Upper lobe of left lung (tissue), 6 donors: ENCODE data around the gene DNASE2B. TPM values are rescaled to one million over a fixed set of nuclear protein-coding genes. Genes with fewer than 3 reads are reported as not detected.
A peak's percentile ranks its signal among the peaks of the same experiment; 100 is the strongest.

ENCODE experiments used
- ATAC-seq, 2 donors: fragments of 200-7000 bp; cut with Tn5 transposase; one replicate each; pipeline ENCODE4 v1.9.1; 2022; ENCODE audit warnings: mild to moderate bottlenecking in 2 of 2, moderate library complexity in 2 of 2; ENCODE audit not compliant: low FRiP score in 2 of 2
- DNase-seq, 2 donors: peaks; one replicate each; pipeline ENCODE4 v3.0.0-alpha.2; 2019 to 2020
- H3K27ac ChIP-seq, 4 donors: fragments of 200-600 bp; sonication (generic); one replicate each; pipeline ENCODE4 v1.5.1; 2016 to 2019
- H3K27me3 ChIP-seq, 4 donors: fragments of 200-600 bp; sonication (generic); one replicate each; pipeline ENCODE4 v1.5.1; 2017 to 2019
- H3K36me3 ChIP-seq, 4 donors: fragments of 200-600 bp; sonication (generic); one replicate each; pipeline ENCODE4 v1.5.1; 2016 to 2019
- H3K4me1 ChIP-seq, 4 donors: fragments of 200-600 bp; sonication (generic); one replicate each; pipeline ENCODE4 v1.5.1; 2018 to 2019
- H3K4me3 ChIP-seq, 4 donors: fragments of 200-600 bp; sonication (generic); one replicate each; pipeline ENCODE4 v1.5.1; 2017 to 2019; ENCODE audit warnings: mild to moderate bottlenecking in 2 of 4, moderate library complexity in 1 of 4
- H3K9me3 ChIP-seq, 4 donors: fragments of 200-600 bp; sonication (generic); one replicate each; pipeline ENCODE4 v1.5.1; 2018 to 2019
- CTCF ChIP-seq, 6 experiments: fragments of 450-650 bp in 4 of 6; fragments of 200-600 bp in 2 of 6; sonication (generic) in 2 of 6; IDR thresholded peaks; one replicate each; pipeline ENCODE4 v1.5.1; 2016 to 2019; ENCODE audit warnings: antibody characterized with exemption in 6 of 6
- EP300 ChIP-seq, 4 donors: sonication (generic); formaldehyde crosslinking; IDR thresholded peaks; one replicate each; pipeline ENCODE4 v1.5.1; 2017; ENCODE audit warnings: antibody characterized with exemption in 4 of 4, control low read depth in 2 of 4
- POLR2A ChIP-seq, 4 donors: fragments of 450-650 bp; IDR thresholded peaks; one replicate each; pipeline ENCODE4 v1.5.1; 2016 to 2017; ENCODE audit warnings: antibody characterized with exemption in 4 of 4, mild to moderate bottlenecking in 2 of 4
- POLR2AphosphoS5 ChIP-seq, 2 donors: sonication (generic); formaldehyde crosslinking; IDR thresholded peaks; one replicate each; pipeline ENCODE4 v1.5.1; 2017; ENCODE audit warnings: antibody characterized with exemption in 2 of 2
- whole genome bisulfite sequencing, 2 donors: methylation state at CpG; one replicate each; pipeline ENCODE4 v1.1.5; 2017 to 2018; 5-methylcytosine and 5-hydroxymethylcytosine counted together
- total RNA-seq, 6 donors: library from RNA; depleted of rRNA in 4 of 6; stranded (reverse); fragments of >200 nt in 4 of 6; gene quantifications; one replicate each; pipeline versions ENCODE4 v1.1.0 to v1.2.1, GENCODE V29; 2016 to 2021
- donor health status: DM: no; HTN: no; CAD: no; lungs with moderate emphysema.
- donor health status: DM: no; HTN: yes; CAD: no; lungs with severe emphysema.

Gene DNASE2B
- total RNA-seq, 6 donors from 2014 or later, result 1.5 to 14.7 (median 5.5) TPM; not detected in 1

- DNase-seq (no peak), ATAC-seq (no peak)
- Histone ChIP-seq H3K4me1 (no peaks in the 10 kb centered on the region), H3K27me3 (no peaks in the 10 kb centered on the region), H3K4me3 (no peak overlapping the region), H3K27ac (no peak overlapping the region), H3K36me3 (no peaks in the 10 kb centered on the region), H3K9me3 (no peaks in the 10 kb centered on the region)
- TF ChIP-seq POLR2A (IDR thresholded peaks at IDR 0.05) (no peak), EP300 (IDR thresholded peaks at IDR 0.05) (no peak), POLR2AphosphoS5 (IDR thresholded peaks at IDR 0.05) (no peak), CTCF (IDR thresholded peaks at IDR 0.05) (no peak)
- WGBS, 2 donors, result 97 to 100% methylated on average over 1 of the region's 1 CpG
Observed at GRCh38 chr1:84406346-84406861, 8.1 kb downstream of the DNASE2B start.

DNA sequence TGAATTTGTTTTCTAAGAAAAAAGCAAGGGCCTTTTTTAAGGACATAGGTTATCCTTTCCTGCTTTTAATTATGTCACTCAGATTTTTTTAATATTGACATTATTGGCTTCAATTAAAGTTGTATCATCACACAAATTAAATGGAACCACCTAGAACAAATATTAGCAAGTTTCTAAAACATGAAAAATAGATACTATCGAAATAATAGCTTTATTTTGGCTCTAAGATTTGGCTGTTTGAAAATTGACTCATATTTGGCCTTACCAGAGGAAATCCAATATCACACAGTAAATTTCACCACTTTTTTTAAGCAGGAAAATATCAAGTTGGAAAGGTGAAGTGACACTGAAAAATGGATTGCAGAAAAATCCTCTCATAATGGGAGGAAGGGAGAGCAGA is 9.2 kb downstream of the DNASE2B start:
- WGBS, 2 donors, result 74% methylated on average over 1 of the region's 1 CpG
- Histone ChIP-seq H3K4me1 (no peaks in the 10 kb centered on the region), H3K4me3 (no peak overlapping the region), H3K27me3 (no peaks in the 10 kb centered on the region), H3K9me3 (no peaks in the 10 kb centered on the region), H3K36me3 (no peaks in the 10 kb centered on the region), H3K27ac (no peak overlapping the region)
- TF ChIP-seq POLR2AphosphoS5 (IDR thresholded peaks at IDR 0.05) (no peak), EP300 (IDR thresholded peaks at IDR 0.05) (no peak), CTCF (IDR thresholded peaks at IDR 0.05) (no peak), POLR2A (IDR thresholded peaks at IDR 0.05) (no peak)
- DNase-seq (no peak), ATAC-seq (no peak)

GRCh38 chr1:84407958-84408422 is 9.7 kb downstream of the DNASE2B start:
- WGBS, 2 donors, result 77 to 92% methylated on average over 2 of the region's 2 CpGs
- DNase-seq, result no peak
- peak in 1 of 2 donors; percentile 77 for ATAC-seq
- no peaks in the 10 kb centered on the region for H3K27me3 ChIP-seq
- H3K9me3 ChIP-seq, result no peaks in the 10 kb centered on the region
- no peaks in the 10 kb centered on the region for H3K36me3 ChIP-seq
- H3K27ac ChIP-seq, result no peak overlapping the region
- H3K4me1 ChIP-seq, result no peaks in the 10 kb centered on the region
- H3K4me3 ChIP-seq, result no peak overlapping the region
- TF ChIP-seq POLR2AphosphoS5 (IDR thresholded peaks at IDR 0.05), result no peak
- peak in 1 of 4 donors; percentile 41 for TF ChIP-seq EP300 (IDR thresholded peaks at IDR 0.05)
- TF ChIP-seq CTCF (IDR thresholded peaks at IDR 0.05), result no peak
- TF ChIP-seq POLR2A (IDR thresholded peaks at IDR 0.05), result peak in 1 of 4 donors; percentile 9

DNA sequence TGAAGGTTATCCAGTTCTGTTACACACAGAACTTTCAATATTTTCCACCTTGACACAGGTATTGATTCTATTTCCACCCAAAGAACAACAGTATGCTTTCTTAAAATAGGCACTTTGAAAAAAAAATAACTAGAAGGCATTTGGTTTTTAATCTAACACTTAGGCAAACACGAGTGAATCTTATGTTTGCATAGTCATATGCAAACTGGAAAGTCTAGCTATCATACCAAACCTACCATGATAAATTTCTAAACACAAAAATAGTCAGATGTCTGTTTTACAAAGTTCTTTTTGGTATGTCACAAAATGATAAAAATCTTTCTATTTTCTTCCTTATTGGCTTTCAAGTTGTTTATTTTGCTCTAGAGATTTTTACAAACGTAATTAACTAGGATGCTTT is 11.6 kb downstream of the DNASE2B start:
- H3K27me3 ChIP-seq, result no peaks in the 10 kb centered on the region
- TF ChIP-seq POLR2A (IDR thresholded peaks at IDR 0.05) (no peak), POLR2AphosphoS5 (IDR thresholded peaks at IDR 0.05) (no peak), CTCF (IDR thresholded peaks at IDR 0.05) (no peak), EP300 (IDR thresholded peaks at IDR 0.05) (no peak)
- H3K36me3 ChIP-seq, result no peaks in the 10 kb centered on the region
- no peak overlapping the region for H3K27ac ChIP-seq
- H3K4me1 ChIP-seq, result no peaks in the 10 kb centered on the region
- 50 to 51% methylated on average over 2 of the region's 2 CpGs for WGBS, 2 donors
- no peaks in the 10 kb centered on the region for H3K9me3 ChIP-seq
- ATAC-seq (no peak), DNase-seq (no peak)
- no peak overlapping the region for H3K4me3 ChIP-seq
